H9 (cell line): ENCODE measurements around the gene AP4B1. TPM values are rescaled to one million over a fixed set of nuclear protein-coding genes. Genes with fewer than 3 reads are reported as not detected.

Experiments used
- DNase-seq: peaks from one replicate; pipeline ENCODE4 v3.0.0-alpha.2; 2017
- H2AFZ ChIP-seq: one replicate; pipeline ENCODE4 v1.6.1; 2013; ENCODE audit warnings: mild to moderate bottlenecking, low read length, control low read depth, moderate library complexity
- H2AK5ac ChIP-seq: 2 replicates; pipeline ENCODE4 v1.6.1; 2013; ENCODE audit warnings: low read length, control low read depth, mixed read lengths; ENCODE audit not compliant: insufficient read length
- H2BK120ac ChIP-seq: one replicate; pipeline ENCODE4 v1.6.1; 2013; ENCODE audit warnings: low read depth, mild to moderate bottlenecking, low read length, control low read depth, inconsistent platforms; ENCODE audit not compliant: poor library complexity, severe bottlenecking
- H2BK12ac ChIP-seq: 2 replicates; pipeline ENCODE4 v1.6.1; 2013; ENCODE audit warnings: low read length, control low read depth, mixed read lengths, low read depth; ENCODE audit not compliant: insufficient read length
- H2BK15ac ChIP-seq: 2 replicates; pipeline ENCODE4 v1.6.1; 2013; ENCODE audit warnings: low read depth, low read length, control low read depth
- H2BK20ac ChIP-seq: one replicate; pipeline ENCODE4 v1.6.1; 2013; ENCODE audit warnings: low read depth, mild to moderate bottlenecking, low read length, control low read depth, inconsistent platforms; ENCODE audit not compliant: poor library complexity, severe bottlenecking
- H2BK5ac ChIP-seq: 2 replicates; pipeline ENCODE4 v1.6.1; 2013; ENCODE audit warnings: low read length, control low read depth, mixed read lengths; ENCODE audit not compliant: insufficient read length
- H3K14ac ChIP-seq: 2 replicates; pipeline ENCODE4 v1.6.1; 2013; ENCODE audit warnings: low read length, control low read depth; ENCODE audit not compliant: insufficient read depth
- H3K18ac ChIP-seq: 2 replicates; pipeline ENCODE4 v1.6.1; 2013; ENCODE audit warnings: low read depth, mild to moderate bottlenecking, mixed read lengths, low read length, control low read depth; ENCODE audit not compliant: insufficient read length
- H3K23ac ChIP-seq: 2 replicates; pipeline ENCODE4 v1.6.1; 2013; ENCODE audit warnings: low read length, control low read depth, mixed read lengths, low read depth; ENCODE audit not compliant: insufficient read length
- H3K23me2 ChIP-seq: 2 replicates; pipeline ENCODE4 v1.6.1; 2013; ENCODE audit warnings: low read depth, mild to moderate bottlenecking, mixed read lengths, low read length, control low read depth; ENCODE audit not compliant: insufficient read length, poor library complexity, severe bottlenecking
- H3K27ac ChIP-seq: 2 replicates; pipeline ENCODE4 v1.5.1; 2013; ENCODE audit warnings: low read length, control low read depth, mixed read lengths, low read depth; ENCODE audit not compliant: insufficient read length
- H3K27me3 ChIP-seq: 2 replicates; pipeline ENCODE4 v1.6.1; 2013; ENCODE audit warnings: low read length, control low read depth, inconsistent platforms; ENCODE audit not compliant: insufficient read depth
- H3K4ac ChIP-seq: 2 replicates; pipeline ENCODE4 v1.6.1; 2013; ENCODE audit warnings: low read depth, mild to moderate bottlenecking, control low read depth, inconsistent platforms, low read length, moderate library complexity
- H3K4me1 ChIP-seq: 2 replicates; pipeline ENCODE4 v1.6.1; 2013; ENCODE audit warnings: low read length, control low read depth, inconsistent platforms; ENCODE audit not compliant: insufficient read depth
- H3K4me2 ChIP-seq: 2 replicates; pipeline ENCODE4 v1.6.1; 2013; ENCODE audit warnings: low read length, control low read depth, mixed read lengths; ENCODE audit not compliant: insufficient read length, insufficient read depth
- H3K56ac ChIP-seq: 2 replicates; pipeline ENCODE4 v1.6.1; 2013; ENCODE audit warnings: low read depth, mild to moderate bottlenecking, mixed read lengths, low read length, control low read depth; ENCODE audit not compliant: insufficient read length
- H3K79me1 ChIP-seq: 2 replicates; pipeline ENCODE4 v1.6.1; 2013; ENCODE audit warnings: low read depth, mild to moderate bottlenecking, moderate library complexity, low read length, control low read depth, inconsistent platforms; ENCODE audit not compliant: insufficient read depth, poor library complexity, severe bottlenecking
- H3K79me2 ChIP-seq: 2 replicates; pipeline ENCODE4 v1.6.1; 2013; ENCODE audit warnings: low read length, control low read depth, inconsistent platforms; ENCODE audit not compliant: insufficient read depth
- H3K9ac ChIP-seq: 2 replicates; pipeline ENCODE4 v1.6.1; 2013; ENCODE audit warnings: low read length, control low read depth, mixed read lengths; ENCODE audit not compliant: insufficient read length; ENCODE audit errors: extremely low read depth
- H3K9me3 ChIP-seq: one replicate; pipeline ENCODE4 v1.6.1; 2013; ENCODE audit warnings: low read depth, low read length, inconsistent platforms; ENCODE audit not compliant: control insufficient read depth
- H3T11ph ChIP-seq: one replicate; pipeline ENCODE4 v1.6.1; 2013; ENCODE audit warnings: mild to moderate bottlenecking, low read length, control low read depth, inconsistent platforms
- H4K20me1 ChIP-seq: one replicate; pipeline ENCODE4 v1.6.1; 2013; ENCODE audit not compliant: control insufficient read depth, insufficient read length, insufficient read depth
- H4K5ac ChIP-seq: 2 replicates; pipeline ENCODE4 v1.6.1; 2013; ENCODE audit warnings: low read depth, mild to moderate bottlenecking, mixed read lengths, low read length, control low read depth; ENCODE audit not compliant: insufficient read length
- H4K8ac ChIP-seq: replicated peaks from 2 replicates; pipeline ENCODE4 v1.6.1; 2013; ENCODE audit warnings: low read length, control low read depth, mixed read lengths, low read depth; ENCODE audit not compliant: insufficient read length
- H4K91ac ChIP-seq: 2 replicates; pipeline ENCODE4 v1.6.1; 2013; ENCODE audit warnings: low read depth, mild to moderate bottlenecking, moderate library complexity, mixed read lengths, low read length, control low read depth; ENCODE audit not compliant: insufficient read length
- H3K27ac Mint-ChIP-seq, 3 experiments: 2 replicates in 2 of 3; 3 replicates in 1 of 3; pipeline ENCODE4 v1.8.0; 2020 to 2021; ENCODE audit warnings: mixed read lengths in 3 of 3, mild to moderate bottlenecking in 1 of 3, moderate library complexity in 1 of 3
- H3K27me3 Mint-ChIP-seq: 2 replicates; pipeline ENCODE4 v1.8.0; 2021; ENCODE audit warnings: low read depth, mild to moderate bottlenecking, moderate library complexity, mixed read lengths
- H3K36me3 Mint-ChIP-seq, 3 experiments: 2 replicates in 2 of 3; 3 replicates in 1 of 3; pipeline ENCODE4 v1.8.0; 2020 to 2021; ENCODE audit warnings: low read depth in 3 of 3, mixed read lengths in 3 of 3; ENCODE audit not compliant: insufficient read depth in 1 of 3
- H3K4me1 Mint-ChIP-seq, 2 experiments: 2 replicates each; pipeline ENCODE4 v1.8.0; 2020; ENCODE audit warnings: mixed read lengths in 2 of 2
- H3K4me3 Mint-ChIP-seq, 2 experiments: 2 replicates in 1 of 2; 3 replicates in 1 of 2; pipeline ENCODE4 v1.8.0; 2020 to 2021; ENCODE audit warnings: mild to moderate bottlenecking in 2 of 2, mixed read lengths in 2 of 2, moderate library complexity in 1 of 2
- H3K9me3 Mint-ChIP-seq, 2 experiments: 2 replicates in 1 of 2; 3 replicates in 1 of 2; pipeline ENCODE4 v1.8.0; 2020; ENCODE audit warnings: mild to moderate bottlenecking in 2 of 2, mixed read lengths in 2 of 2, moderate library complexity in 1 of 2
- WGBS: extraction: QIAGEN DNeasy Blood & Tissue Kit; methylation state at CpG from one replicate; pipeline ENCODE4 v1.1.7; 2013; ENCODE audit warnings: missing lambda C conversion rate, low lambda C conversion rate, mixed read lengths; ENCODE audit not compliant: insufficient read length; ENCODE audit errors: extremely low coverage; 5-methylcytosine and 5-hydroxymethylcytosine counted together
- long read RNA-seq: library from polyadenylated mRNA; unstranded; transcript quantifications from one replicate; pipeline ENCODE4 v2.0.0, GENCODE V29; 2020
- total RNA-seq: library from RNA; stranded (reverse); gene quantifications from 2 replicates; pipeline ENCODE4 v1.2.1, GENCODE V29; 2021
- TF ChIP-seq, protein P1 (sequence below): fragments of 200-600 bp; sonication (generic); conservative IDR thresholded peaks from 3 replicates; pipeline ENCODE4 v1.8.0; 2021; ENCODE audit warnings: antibody characterized with exemption, mild to moderate bottlenecking

Gene AP4B1
- 19.3 and 19.7 TPM in 2 replicates for total RNA-seq
- long read RNA-seq, transcript AP4B1-204 (10 exons, 2,818 nt), result minor isoform, 28 of 115 reads
- long read RNA-seq, transcript AP4B1-201 (11 exons, 2,742 nt), result major isoform, 41 of 115 reads
- long read RNA-seq, partial matches to known transcripts, result 9 of 115 reads
- long read RNA-seq, other reads (novel, unspliced or antisense), result 37 of 115 reads

DNA sequence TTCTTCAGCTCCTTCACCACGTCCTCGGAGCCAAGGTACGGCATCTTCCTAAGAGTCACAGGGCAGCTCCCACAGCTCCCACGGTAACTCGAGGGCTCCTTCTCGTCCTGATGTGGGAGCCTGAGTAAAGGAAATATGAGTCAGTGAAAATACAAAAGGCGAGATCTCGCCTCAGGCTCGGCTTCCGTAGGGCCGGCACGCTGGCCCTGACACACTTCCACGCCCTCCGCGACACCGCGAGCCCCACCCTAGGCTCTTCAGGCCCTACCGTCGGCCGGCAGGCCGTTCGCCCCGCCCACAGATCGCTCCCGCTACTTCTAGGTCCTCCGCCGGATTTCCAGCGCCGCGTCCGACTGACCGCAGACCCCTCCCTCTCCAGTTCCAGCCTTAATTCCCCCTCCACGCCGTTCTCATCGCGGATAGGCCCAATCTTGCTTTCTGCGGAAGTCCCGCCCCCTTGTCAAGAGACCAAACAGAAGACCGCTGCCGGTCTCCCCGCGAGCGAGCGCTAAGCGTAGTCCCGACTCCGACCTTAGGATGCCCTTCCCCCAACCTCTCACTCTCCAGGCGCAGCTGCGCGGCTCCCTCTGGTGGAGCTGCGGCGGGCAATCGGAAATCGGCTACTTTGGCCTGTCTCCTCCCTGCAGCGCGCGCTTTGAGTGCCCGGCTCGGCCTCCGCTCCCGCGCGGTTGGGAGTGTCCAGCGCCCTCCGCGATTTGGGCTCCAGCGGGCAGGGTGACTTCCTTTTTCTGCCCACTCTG, at the start of gene AP4B1, which contains the start of gene DCLRE1B:
Gene AP4B1 (minus strand): TSS at position 126 of the 761 bp plus-strand sequence. CDS start 82 bp downstream, at position 44.
Gene DCLRE1B (plus strand): TSS at position 653 of the 761 bp plus-strand sequence. CDS start 261 bp downstream, outside the sequence.
- Histone ChIP-seq H2AK5ac (no peak within 1 kb of the TSS), H4K8ac (no peak within 1 kb of the TSS), H3K9me3 (no peaks in the 10 kb centered on the region), H3K79me1 (no peaks in the 10 kb centered on the region), H3K14ac (no peak within 1 kb of the TSS), H2BK15ac (no peak within 1 kb of the TSS), H4K91ac (no peak within 1 kb of the TSS), H3T11ph (no peak within 1 kb of the TSS), H3K18ac (peak within 1 kb of the TSS; percentile 27), H3K27me3 (no peaks in the 10 kb centered on the region), H3K56ac (no peak within 1 kb of the TSS), H2BK12ac (no peak within 1 kb of the TSS), H2BK120ac (no peak within 1 kb of the TSS), H3K23me2 (peaks cover 11% of the 10 kb centered on the region), H3K4me2 (peak within 1 kb of the TSS; percentile 79), H2BK5ac (no peak within 1 kb of the TSS), H4K5ac (no peak within 1 kb of the TSS), H2AFZ (no peak within 1 kb of the TSS), H2BK20ac (no peak within 1 kb of the TSS), H4K20me1 (no peaks in the 10 kb centered on the region), H3K27ac (no peak within 1 kb of the TSS), H3K79me2 (no peaks in the 10 kb centered on the region), H3K9ac (peak within 1 kb of the TSS; percentile 56), H3K4ac (no peak within 1 kb of the TSS), H3K4me1 (no peaks in the 10 kb centered on the region), H3K23ac (no peak within 1 kb of the TSS)
- H3K36me3 Mint-ChIP-seq, result peaks cover 0 to 26% (median 19%) of the 10 kb centered on the region in 3 experiments; a peak in 5 of 7 replicates
- peak; percentile 99 for DNase-seq
- TF ChIP-seq, protein P1, sequence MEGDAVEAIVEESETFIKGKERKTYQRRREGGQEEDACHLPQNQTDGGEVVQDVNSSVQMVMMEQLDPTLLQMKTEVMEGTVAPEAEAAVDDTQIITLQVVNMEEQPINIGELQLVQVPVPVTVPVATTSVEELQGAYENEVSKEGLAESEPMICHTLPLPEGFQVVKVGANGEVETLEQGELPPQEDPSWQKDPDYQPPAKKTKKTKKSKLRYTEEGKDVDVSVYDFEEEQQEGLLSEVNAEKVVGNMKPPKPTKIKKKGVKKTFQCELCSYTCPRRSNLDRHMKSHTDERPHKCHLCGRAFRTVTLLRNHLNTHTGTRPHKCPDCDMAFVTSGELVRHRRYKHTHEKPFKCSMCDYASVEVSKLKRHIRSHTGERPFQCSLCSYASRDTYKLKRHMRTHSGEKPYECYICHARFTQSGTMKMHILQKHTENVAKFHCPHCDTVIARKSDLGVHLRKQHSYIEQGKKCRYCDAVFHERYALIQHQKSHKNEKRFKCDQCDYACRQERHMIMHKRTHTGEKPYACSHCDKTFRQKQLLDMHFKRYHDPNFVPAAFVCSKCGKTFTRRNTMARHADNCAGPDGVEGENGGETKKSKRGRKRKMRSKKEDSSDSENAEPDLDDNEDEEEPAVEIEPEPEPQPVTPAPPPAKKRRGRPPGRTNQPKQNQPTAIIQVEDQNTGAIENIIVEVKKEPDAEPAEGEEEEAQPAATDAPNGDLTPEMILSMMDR, result peak; percentile 50; the same call in 2 of the 3 replicates
- no peaks in the 10 kb centered on the region for H3K9me3 Mint-ChIP-seq
- no CpG with 5 or more reads among the region's 67 CpGs for WGBS
- peaks cover 11% of the 10 kb centered on the region in 2 experiments for H3K4me1 Mint-ChIP-seq
- peak within 1 kb of the TSS; percentile 94 to 96 for H3K4me3 Mint-ChIP-seq
- no peaks in the 10 kb centered on the region for H3K27me3 Mint-ChIP-seq
- peak within 1 kb of the TSS; percentile 97 to 98 (median 98) for H3K27ac Mint-ChIP-seq
